HG03342 (cell line): ENCODE results near the gene GLP1R.

Source experiments
- ATAC-seq: cut with Tn5 transposase; IDR thresholded peaks from one replicate; pipeline ENCODE4 v1.9.1; 2021; ENCODE audit warnings: mild to moderate bottlenecking, moderate library complexity; ENCODE audit not compliant: unreplicated experiment

The GLP1R gene

GRCh38 chr6:39043776-39044175, 4.8 kb upstream of the GLP1R start:
- ATAC-seq = no peak

GRCh38 chr6:39044181-39044580, 4.4 kb upstream of the GLP1R start:
- no peak for ATAC-seq

GRCh38 chr6:39047434-39048327, 900 bp upstream of the GLP1R start:
- no peak for ATAC-seq

- ATAC-seq = no peak
Measured at GRCh38 chr6:39049575-39050283, 1.1 kb downstream of the GLP1R start.

GRCh38 chr6:39050453-39051112, 2.0 kb downstream of the GLP1R start:
- ATAC-seq = no peak

- no peak for ATAC-seq
Measured at GRCh38 chr6:39051399-39052122, 3.0 kb downstream of the GLP1R start.

- ATAC-seq = no peak
Measured at GRCh38 chr6:39053016-39053624, 4.5 kb downstream of the GLP1R start.

- no peak for ATAC-seq
Measured at GRCh38 chr6:39053854-39054576, 5.4 kb downstream of the GLP1R start.

GRCh38 chr6:39054577-39055142, 6.1 kb downstream of the GLP1R start:
- no peak for ATAC-seq

- no peak for ATAC-seq
Measured at GRCh38 chr6:39055661-39056060, 7.1 kb downstream of the GLP1R start.

GRCh38 chr6:39056191-39056590, 7.6 kb downstream of the GLP1R start:
- ATAC-seq = no peak

- no peak for ATAC-seq
Measured at GRCh38 chr6:39056681-39057080, 8.1 kb downstream of the GLP1R start.

GRCh38 chr6:39057251-39058155, 8.9 kb downstream of the GLP1R start:
- no peak for ATAC-seq

- ATAC-seq = no peak
Measured at GRCh38 chr6:39058471-39059147, 10.0 kb downstream of the GLP1R start.

- no peak for ATAC-seq
Measured at GRCh38 chr6:39059496-39060310, 11.1 kb downstream of the GLP1R start.

GRCh38 chr6:39060467-39061160, 12.0 kb downstream of the GLP1R start:
- ATAC-seq = no peak

- ATAC-seq = no peak
Measured at GRCh38 chr6:39061182-39061581, 12.6 kb downstream of the GLP1R start.
